ENCODE results near the gene SMDT1.
"Not testable (repeated sequence)": the region's sequence is repeated elsewhere in the genome, so short reads cannot be mapped to it uniquely, and the experiment has no call there.

SMDT1 gene

GRCh38 chr22:42112793-42113192 is 33.3 kb downstream of the SMDT1 start:
- not testable (repeated sequence) for DNase-seq

GRCh38 chr22:42114721-42115120 is 35.2 kb downstream of the SMDT1 start:
- DNase-seq = no peak

DNA sequence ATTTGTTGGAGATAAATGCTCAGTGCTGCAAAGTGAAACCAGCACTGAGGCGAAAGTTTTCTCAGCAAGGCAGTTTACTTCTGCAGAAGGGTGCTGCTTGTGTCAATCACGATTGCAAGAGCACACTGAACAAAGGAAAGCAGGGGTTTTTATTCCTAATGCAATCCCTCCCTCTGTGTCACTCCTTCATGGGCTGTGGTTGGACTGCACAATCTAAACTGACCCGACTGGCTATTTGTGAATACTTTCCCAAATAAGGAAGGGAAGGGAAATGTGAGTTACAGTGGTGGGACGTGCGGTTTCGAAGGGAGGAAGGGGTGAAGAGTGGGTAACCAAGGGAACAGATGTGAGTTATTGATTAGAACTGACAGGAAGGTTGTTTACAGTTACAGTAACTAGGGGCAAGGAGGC is 35.9 kb downstream of the SMDT1 start:
- not testable (repeated sequence) for DNase-seq

DNA sequence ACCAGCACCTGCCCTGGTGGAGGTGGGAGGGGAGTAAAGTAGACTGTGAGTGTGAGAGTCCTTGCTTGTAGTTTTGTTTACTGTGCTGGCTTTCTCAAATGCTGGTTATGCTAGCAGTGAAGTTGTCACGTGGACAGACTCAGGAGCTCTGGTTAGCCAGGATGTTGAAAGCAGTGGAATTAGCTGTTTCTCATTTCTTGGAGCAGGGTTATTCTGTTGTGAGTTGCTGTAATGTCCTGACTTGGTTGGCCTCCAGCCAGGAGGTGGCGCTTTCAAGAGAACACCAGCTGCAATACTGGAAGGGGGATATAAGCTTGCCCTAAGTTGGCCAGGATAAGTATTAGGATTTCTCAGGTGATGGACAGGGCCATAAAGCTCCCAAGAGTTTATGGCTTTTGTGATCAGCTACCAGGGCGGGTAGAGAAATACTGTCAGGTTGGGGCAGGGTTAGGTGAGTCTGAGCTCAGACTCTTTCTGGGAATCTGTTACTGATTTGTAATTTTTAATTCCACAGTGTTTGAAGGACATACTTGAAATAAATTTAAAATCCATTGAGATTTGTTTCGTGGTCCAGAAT is 37.4 kb downstream of the SMDT1 start:
- no peak for DNase-seq

- peak; percentile 43 for DNase-seq
These were observed 40.9 kb downstream of the SMDT1 start for GRCh38 chr22:42120231-42121021.

GRCh38 chr22:42123529-42123928 is 44.0 kb downstream of the SMDT1 start:
- not testable (repeated sequence) for DNase-seq

DNA sequence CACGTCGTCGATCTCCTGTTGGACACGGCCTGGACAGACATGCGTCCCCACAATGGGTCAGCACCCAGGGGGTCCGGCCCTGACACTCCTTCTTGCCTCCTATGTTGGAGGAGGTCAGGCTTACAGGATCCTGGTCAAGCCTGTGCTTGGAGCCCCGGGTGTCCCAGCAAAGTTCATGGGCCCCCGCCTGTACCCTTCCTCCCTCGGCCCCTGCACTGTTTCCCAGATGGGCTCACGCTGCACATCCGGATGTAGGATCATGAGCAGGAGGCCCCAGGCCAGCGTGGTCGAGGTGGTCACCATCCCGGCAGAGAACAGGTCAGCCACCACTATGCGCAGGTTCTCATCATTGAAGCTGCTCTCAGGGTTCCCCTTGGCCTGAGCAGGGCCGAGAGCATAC is 48.1 kb downstream of the SMDT1 start:
- no peak for DNase-seq

- not testable (repeated sequence) for DNase-seq
These were observed 48.5 kb downstream of the SMDT1 start for GRCh38 chr22:42128007-42128406.

GRCh38 chr22:42128776-42129694 is 49.5 kb downstream of the SMDT1 start:
- DNase-seq = not testable (repeated sequence)

DNA sequence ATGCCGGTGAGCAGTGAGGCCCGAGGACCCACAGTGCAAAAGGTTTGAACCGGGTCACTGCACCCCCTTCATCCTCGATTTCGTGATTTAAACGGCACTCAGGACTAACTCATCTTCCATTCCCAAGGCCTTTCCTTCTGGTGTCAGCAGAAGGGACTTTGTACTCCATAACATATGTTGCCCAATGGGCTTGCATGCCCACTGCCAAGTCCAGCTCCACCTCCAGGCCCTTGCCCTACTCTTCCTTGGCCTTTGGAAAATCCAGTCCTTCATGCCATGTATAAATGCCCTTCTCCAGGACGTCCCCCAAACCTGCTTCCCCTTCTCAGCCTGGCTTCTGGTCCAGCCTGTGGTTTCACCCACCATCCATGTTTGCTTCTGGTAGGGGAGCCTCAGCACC is 50.7 kb downstream of the SMDT1 start:
- DNase-seq = not testable (repeated sequence)

DNA sequence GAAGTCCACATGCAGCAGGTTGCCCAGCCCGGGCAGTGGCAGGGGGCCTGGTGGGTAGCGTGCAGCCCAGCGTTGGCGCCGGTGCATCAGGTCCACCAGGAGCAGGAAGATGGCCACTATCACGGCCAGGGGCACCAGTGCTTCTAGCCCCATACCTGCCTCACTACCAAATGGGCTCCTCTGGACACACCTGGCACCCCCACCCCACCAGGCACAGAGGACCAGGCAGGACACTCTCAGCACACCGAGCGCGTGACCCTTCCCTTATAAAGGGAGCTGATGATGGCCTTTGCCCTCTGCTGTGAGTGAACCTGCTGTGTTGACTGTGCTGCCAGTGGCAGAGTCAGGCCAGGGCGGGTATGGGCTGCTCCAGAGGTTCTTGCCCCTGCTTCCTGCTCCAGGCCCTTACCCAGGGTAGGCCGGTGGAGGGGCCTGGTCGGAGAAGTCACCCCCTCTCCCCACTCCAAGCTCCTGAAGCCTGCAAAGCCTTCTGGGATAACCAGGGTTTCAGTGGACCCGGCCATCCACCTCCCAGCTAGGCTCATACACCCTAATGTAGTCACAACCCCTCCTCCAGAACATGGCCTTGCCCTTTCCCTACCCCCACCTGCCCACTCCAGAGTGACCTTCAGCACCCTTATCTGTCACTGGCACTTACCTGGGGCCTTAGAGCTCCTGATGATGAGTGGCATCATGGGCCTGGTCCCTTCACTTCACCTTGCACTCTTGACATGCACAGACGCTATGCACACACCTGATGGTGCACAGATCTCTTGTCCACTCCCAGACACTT is 51.3 kb downstream of the SMDT1 start, which contains the start of gene CYP2D6:
Gene CYP2D6 (minus strand): TSS at position 172 of the 793 bp plus-strand sequence. CDS start 19 bp downstream, at position 153.
- not testable (repeated sequence) for DNase-seq

GRCh38 chr22:42131562-42131961 is 52.1 kb downstream of the SMDT1 start:
- no peak for DNase-seq

GRCh38 chr22:42132457-42132856 is 53.0 kb downstream of the SMDT1 start:
- DNase-seq = no peak

Data from activated naive CD4-positive, alpha-beta T cell treated with anti-CD3 and anti-CD28 coated beads, Interleukin-2, amount 50 U/mL, for 16 hours (primary cell).